ENCODE results near the gene NEAT1.

GRCh38 chr11:65400307-65401072, 22.1 kb upstream of the NEAT1 start:
- TF ChIP-seq SIN3B (IDR thresholded peaks at IDR 0.05; ENCODE audit: low read depth) (no peak), ZNF253 (CRISPR knock-in tag; conservative IDR thresholded peaks at IDR 0.05) (no peak), PURB (CRISPR knock-in tag; IDR thresholded peaks at IDR 0.05; ENCODE audit: low read depth) (no peak), YY1 (IDR thresholded peaks at IDR 0.05; ENCODE audit: borderline replicate concordance in 1 of 3, control insufficient read depth in 1 of 3, extremely low read depth in 1 of 3, insufficient read depth in 3 of 3, insufficient read length in 1 of 3, insufficient replicate concordance in 2 of 3, low read depth in 1 of 3, low read length in 2 of 3) (no peak), TFAP4 (CRISPR knock-in tag; IDR thresholded peaks at IDR 0.05; ENCODE audit: borderline replicate concordance) (no peak), PHF20 (IDR thresholded peaks at IDR 0.05; ENCODE audit: partially characterized antibody) (no peak), GATAD2B (IDR thresholded peaks at IDR 0.05; ENCODE audit: borderline replicate concordance) (no peak), KLF16 (IDR thresholded peaks at IDR 0.05) (no peak)

All from K562 (cell line).